Measurements from ENCODE around the gene C9orf72.

GRCh38 chr9:27539479-27540441 lies 33.5 kb downstream of the C9orf72 start:
- TF ChIP-seq CTCF (IDR thresholded peaks at IDR 0.05) (no peak), POLR2A (IDR thresholded peaks at IDR 0.05) (no peak)
